ENCODE results near the gene SPINT4. TPM values are rescaled to one million over a fixed set of nuclear protein-coding genes. Genes with fewer than 3 reads are reported as not detected.
"Not testable (repeated sequence)": the region's sequence is repeated elsewhere in the genome, so short reads cannot be mapped to it uniquely, and the experiment has no call there.

SPINT4 gene
- total and polyA plus RNA-seq, 2 experiments from 2014 or later = not detected

- no peaks in the 10 kb centered on the region for H4K20me1 ChIP-seq (ENCODE audit: insufficient read depth)
- no peak overlapping the region for H3K9ac ChIP-seq
- H2AFZ ChIP-seq = no peak overlapping the region
- no peaks in the 10 kb centered on the region for H3K36me3 ChIP-seq (ENCODE audit: low read depth)
- no peaks in the 10 kb centered on the region for H3K79me2 ChIP-seq (ENCODE audit: insufficient read depth)
- H3K9me3 ChIP-seq (ENCODE audit: low read depth) = no peaks in the 10 kb centered on the region
- H3K4me1 ChIP-seq (ENCODE audit: insufficient read depth) = peaks cover 7% of the 10 kb centered on the region; the same call in 1 of the 2 replicates
- H3K27ac ChIP-seq = no peak overlapping the region
- no peaks in the 10 kb centered on the region for H3K27me3 ChIP-seq (replicated peaks; ENCODE audit: insufficient read depth)
- DNase-seq = peak; percentile 1
- no peak overlapping the region for H3K4me3 ChIP-seq
- in situ Hi-C loops (cut with MboI) = no loop called here
- no peaks in the 10 kb centered on the region for H3F3A ChIP-seq (ENCODE audit: insufficient read depth)
- H3K4me2 ChIP-seq (ENCODE audit: unreplicated experiment) = no peak overlapping the region
- 45 to 52% methylated on average over 2 of the region's 2 CpGs for WGBS, 2 experiments (ENCODE audit: low coverage in 1 of 2, low lambda C conversion rate in 2 of 2, missing lambda C conversion rate in 2 of 2)
- TF ChIP-seq EZH2phosphoT487 (IDR thresholded peaks at IDR 0.05; ENCODE audit: insufficient read depth, low read depth) = no peak
- TF ChIP-seq EZH2 (IDR thresholded peaks at IDR 0.05; ENCODE audit: insufficient read depth, poor library complexity, severe bottlenecking) = no peak
- no peaks in the 10 kb centered on the region for H3K9me2 ChIP-seq (ENCODE audit: insufficient read depth)
Observed at GRCh38 chr20:45695496-45695895, 26.7 kb upstream of the SPINT4 start.

GRCh38 chr20:45701104-45701503, 21.0 kb upstream of the SPINT4 start:
- Histone ChIP-seq H3K4me3 (no peak overlapping the region), H3K27me3 (replicated peaks; ENCODE audit: insufficient read depth) (no peaks in the 10 kb centered on the region), H3K9me2 (ENCODE audit: insufficient read depth) (no peaks in the 10 kb centered on the region), H3F3A (ENCODE audit: insufficient read depth) (no peaks in the 10 kb centered on the region), H3K4me1 (ENCODE audit: insufficient read depth) (no peaks in the 10 kb centered on the region), H3K4me2 (ENCODE audit: unreplicated experiment) (no peak overlapping the region), H3K79me2 (ENCODE audit: insufficient read depth) (no peaks in the 10 kb centered on the region), H4K20me1 (ENCODE audit: insufficient read depth) (no peaks in the 10 kb centered on the region), H3K36me3 (ENCODE audit: low read depth) (no peaks in the 10 kb centered on the region), H2AFZ (no peak overlapping the region), H3K9me3 (ENCODE audit: low read depth) (no peaks in the 10 kb centered on the region), H3K27ac (no peak overlapping the region), H3K9ac (no peak overlapping the region)
- 36 to 44% methylated on average over 4 of the region's 4 CpGs for WGBS, 2 experiments (ENCODE audit: low coverage in 1 of 2, low lambda C conversion rate in 2 of 2, missing lambda C conversion rate in 2 of 2)
- TF ChIP-seq EZH2phosphoT487 (IDR thresholded peaks at IDR 0.05; ENCODE audit: insufficient read depth, low read depth) (no peak), EZH2 (IDR thresholded peaks at IDR 0.05; ENCODE audit: insufficient read depth, poor library complexity, severe bottlenecking) (no peak)
- in situ Hi-C loops (cut with MboI) = no loop called here
- no peak for DNase-seq

- Histone ChIP-seq H3K9ac (no peak within 1 kb of the TSS), H3K4me3 (no peak within 1 kb of the TSS), H3K27ac (no peak within 1 kb of the TSS), H3K4me1 (ENCODE audit: insufficient read depth) (no peaks in the 10 kb centered on the region), H2AFZ (no peak within 1 kb of the TSS), H3K36me3 (ENCODE audit: low read depth) (no peaks in the 10 kb centered on the region), H3K9me2 (ENCODE audit: insufficient read depth) (no peaks in the 10 kb centered on the region), H3F3A (ENCODE audit: insufficient read depth) (no peaks in the 10 kb centered on the region), H3K4me2 (ENCODE audit: unreplicated experiment) (no peak within 1 kb of the TSS), H3K79me2 (ENCODE audit: insufficient read depth) (no peaks in the 10 kb centered on the region), H3K27me3 (replicated peaks; ENCODE audit: insufficient read depth) (no peaks in the 10 kb centered on the region), H3K9me3 (ENCODE audit: low read depth) (no peaks in the 10 kb centered on the region), H4K20me1 (ENCODE audit: insufficient read depth) (no peaks in the 10 kb centered on the region)
- WGBS, 2 experiments (ENCODE audit: low coverage in 1 of 2, low lambda C conversion rate in 2 of 2, missing lambda C conversion rate in 2 of 2) = 55 to 63% methylated on average over 4 of the region's 4 CpGs
- no peak for DNase-seq
- in situ Hi-C loops (cut with MboI) = no loop called here
- no peak for TF ChIP-seq EZH2 (IDR thresholded peaks at IDR 0.05; ENCODE audit: insufficient read depth, poor library complexity, severe bottlenecking)
- TF ChIP-seq EZH2phosphoT487 (IDR thresholded peaks at IDR 0.05; ENCODE audit: insufficient read depth, low read depth) = no peak
Observed at GRCh38 chr20:45701873-45702272, 20.3 kb upstream of the SPINT4 start, which contains the start of gene WFDC13. WFDC13 (plus strand) TSS chr20:45702038; CDS start chr20:45702124, 86 bp downstream.

DNA sequence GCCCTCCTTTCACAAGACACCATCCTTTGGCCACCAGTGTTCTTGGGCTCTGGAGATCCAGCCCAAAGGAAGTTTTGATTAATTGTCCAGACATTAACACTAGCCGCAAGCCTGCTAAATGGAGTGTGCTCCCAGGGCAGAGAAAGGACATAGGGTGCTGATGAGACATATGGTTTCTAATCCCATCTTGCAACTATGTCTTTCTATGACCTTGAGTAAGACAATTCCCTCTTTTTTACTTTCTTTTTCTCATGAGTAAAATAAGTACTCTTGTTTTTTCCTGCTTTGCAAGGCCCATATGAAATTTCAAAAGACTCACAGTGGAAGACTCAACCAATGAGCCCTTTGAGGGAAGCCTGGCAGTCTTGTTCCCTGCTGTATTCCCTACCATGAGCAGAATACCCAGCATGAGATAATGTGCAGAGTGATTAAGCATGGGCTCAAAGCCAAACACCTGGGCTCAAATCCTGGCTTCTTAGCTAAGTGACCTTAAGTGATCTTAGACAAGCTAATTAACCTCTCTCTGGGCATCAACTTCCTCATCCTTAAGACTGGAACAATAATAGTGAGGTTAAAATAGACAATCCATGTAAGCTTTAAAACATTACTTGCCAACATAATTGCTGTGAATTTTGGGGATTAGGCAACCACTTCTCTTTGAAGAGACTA, 17.0 kb upstream of the SPINT4 start, which contains the start of gene WFDC10B:
Gene WFDC10B (minus strand): TSS at position 51 of the 669 bp plus-strand sequence. CDS start 19,027 bp downstream, outside the sequence.
- 75 to 88% methylated on average over 1 of the region's 1 CpG for WGBS, 2 experiments (ENCODE audit: low coverage in 1 of 2, low lambda C conversion rate in 2 of 2, missing lambda C conversion rate in 2 of 2)
- no peak for DNase-seq
- no peaks in the 10 kb centered on the region for H3K36me3 ChIP-seq (ENCODE audit: low read depth)
- no peaks in the 10 kb centered on the region for H3K9me3 ChIP-seq (ENCODE audit: low read depth)
- in situ Hi-C loops (cut with MboI) = no loop called here
- no peak within 1 kb of the TSS for H3K9ac ChIP-seq
- no peaks in the 10 kb centered on the region for H3K79me2 ChIP-seq (ENCODE audit: insufficient read depth)
- no peak within 1 kb of the TSS for H3K4me3 ChIP-seq
- TF ChIP-seq EZH2 (IDR thresholded peaks at IDR 0.05; ENCODE audit: insufficient read depth, poor library complexity, severe bottlenecking) = no peak
- no peak for TF ChIP-seq EZH2phosphoT487 (IDR thresholded peaks at IDR 0.05; ENCODE audit: insufficient read depth, low read depth)
- no peaks in the 10 kb centered on the region for H4K20me1 ChIP-seq (ENCODE audit: insufficient read depth)
- no peak within 1 kb of the TSS for H3K27ac ChIP-seq
- no peak within 1 kb of the TSS for H2AFZ ChIP-seq
- H3F3A ChIP-seq (ENCODE audit: insufficient read depth) = no peaks in the 10 kb centered on the region
- H3K27me3 ChIP-seq (replicated peaks; ENCODE audit: insufficient read depth) = no peaks in the 10 kb centered on the region
- H3K4me1 ChIP-seq (ENCODE audit: insufficient read depth) = no peaks in the 10 kb centered on the region
- no peaks in the 10 kb centered on the region for H3K9me2 ChIP-seq (ENCODE audit: insufficient read depth)
- H3K4me2 ChIP-seq (ENCODE audit: unreplicated experiment) = no peak within 1 kb of the TSS

- in situ Hi-C loops (cut with MboI) = not testable (repeated sequence)
Observed at GRCh38 chr20:45716141-45716688, 5.9 kb upstream of the SPINT4 start.

More at GRCh38 chr20:45716141-45716688, 5.9 kb upstream of the SPINT4 start:
- H3K9ac ChIP-seq; DNase-seq; H3K9me3 ChIP-seq (ENCODE audit: low read depth); H3F3A ChIP-seq (ENCODE audit: insufficient read depth); H4K20me1 ChIP-seq (ENCODE audit: insufficient read depth); H3K27ac ChIP-seq; H2AFZ ChIP-seq; H3K36me3 ChIP-seq (ENCODE audit: low read depth); H3K9me2 ChIP-seq (ENCODE audit: insufficient read depth); H3K79me2 ChIP-seq (ENCODE audit: insufficient read depth); H3K4me3 ChIP-seq; H3K27me3 ChIP-seq (replicated peaks; ENCODE audit: insufficient read depth); H3K4me2 ChIP-seq (ENCODE audit: unreplicated experiment); H3K4me1 ChIP-seq (ENCODE audit: insufficient read depth): not testable (repeated sequence)

All from GM23248 (cell line).